GM13977 (cell line): ENCODE measurements around the gene VDAC1.

Experiments used
- DNase-seq: peaks from one replicate; pipeline ENCODE4 v3.0.0; 2012; ENCODE audit warnings: low spot score
- in situ Hi-C: fragments of 300-500 bp; cut with MboI; formaldehyde crosslinking; loops from one replicate; pipeline ENCODE4 v1.12.0; 2022; ENCODE audit warnings: low sequenced_read_pairs, low pct_unique_long_range_greater_than_20kb, mixed read lengths, inconsistent platforms; ENCODE audit not compliant: unreplicated experiment
- TF ChIP-seq, protein P1 (sequence below): IDR thresholded peaks from 2 replicates; pipeline ENCODE4 v1.5.1; 2012; ENCODE audit warnings: mild to moderate bottlenecking, control low read depth; ENCODE audit not compliant: insufficient read depth; ENCODE audit errors: extremely low read depth, missing control alignments

VDAC1 gene

DNA sequence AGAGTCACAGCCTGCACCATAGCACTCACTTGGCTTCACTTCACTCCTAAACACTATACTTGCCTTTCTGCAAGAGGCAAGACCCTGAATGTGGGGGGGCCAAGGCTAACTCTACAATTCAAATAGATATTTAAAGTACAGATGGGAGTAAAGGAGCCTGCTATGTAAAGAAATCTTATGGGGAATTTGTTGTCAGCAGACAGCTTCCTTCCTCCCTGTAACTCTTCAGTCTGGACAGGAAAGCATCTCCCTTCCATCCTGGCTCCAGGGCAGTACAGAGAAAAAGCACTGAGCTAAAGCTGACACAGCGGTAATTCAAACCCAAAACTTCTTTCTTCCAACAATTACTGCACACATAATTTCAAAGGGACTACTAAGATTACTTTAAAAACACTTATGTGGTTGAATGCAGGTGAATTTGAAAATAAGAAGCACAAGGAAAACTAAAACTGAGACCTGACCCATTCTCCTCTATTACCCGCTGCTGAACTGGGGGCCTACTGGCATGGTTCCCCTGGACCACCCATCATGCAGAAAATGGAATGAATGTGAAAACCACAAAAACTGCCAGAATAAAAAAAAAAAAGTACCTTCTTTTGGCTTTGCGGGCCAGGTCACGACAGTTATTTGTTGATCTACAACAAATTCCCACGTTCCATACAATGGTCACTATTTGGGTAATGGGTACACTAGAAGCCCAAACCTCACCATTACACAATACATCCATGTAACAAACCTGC, 13.4 kb downstream of the VDAC1 start:
- TF ChIP-seq, protein P1, sequence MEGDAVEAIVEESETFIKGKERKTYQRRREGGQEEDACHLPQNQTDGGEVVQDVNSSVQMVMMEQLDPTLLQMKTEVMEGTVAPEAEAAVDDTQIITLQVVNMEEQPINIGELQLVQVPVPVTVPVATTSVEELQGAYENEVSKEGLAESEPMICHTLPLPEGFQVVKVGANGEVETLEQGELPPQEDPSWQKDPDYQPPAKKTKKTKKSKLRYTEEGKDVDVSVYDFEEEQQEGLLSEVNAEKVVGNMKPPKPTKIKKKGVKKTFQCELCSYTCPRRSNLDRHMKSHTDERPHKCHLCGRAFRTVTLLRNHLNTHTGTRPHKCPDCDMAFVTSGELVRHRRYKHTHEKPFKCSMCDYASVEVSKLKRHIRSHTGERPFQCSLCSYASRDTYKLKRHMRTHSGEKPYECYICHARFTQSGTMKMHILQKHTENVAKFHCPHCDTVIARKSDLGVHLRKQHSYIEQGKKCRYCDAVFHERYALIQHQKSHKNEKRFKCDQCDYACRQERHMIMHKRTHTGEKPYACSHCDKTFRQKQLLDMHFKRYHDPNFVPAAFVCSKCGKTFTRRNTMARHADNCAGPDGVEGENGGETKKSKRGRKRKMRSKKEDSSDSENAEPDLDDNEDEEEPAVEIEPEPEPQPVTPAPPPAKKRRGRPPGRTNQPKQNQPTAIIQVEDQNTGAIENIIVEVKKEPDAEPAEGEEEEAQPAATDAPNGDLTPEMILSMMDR, result no peak
- in situ Hi-C loops, result no loop called here
- DNase-seq, result no peak

DNA sequence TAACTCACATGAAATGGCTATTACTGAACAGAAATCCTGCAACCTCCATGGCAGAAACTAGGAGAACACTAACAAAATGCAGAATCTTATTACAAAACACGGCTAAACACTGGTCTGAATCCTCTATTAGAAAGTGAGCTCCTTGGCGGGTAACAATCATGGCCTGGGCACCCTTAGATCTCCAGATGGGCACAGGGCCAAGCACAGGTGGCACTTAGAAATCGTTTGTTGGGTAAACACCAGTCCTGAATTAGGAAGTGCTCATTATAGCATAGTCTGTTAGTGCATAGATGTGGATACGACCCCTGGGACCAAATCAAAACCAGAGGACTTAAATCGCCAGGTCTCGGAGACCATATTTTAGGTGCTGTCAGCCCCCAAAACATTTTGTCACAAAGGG, 14.4 kb downstream of the VDAC1 start:
- DNase-seq, result no peak
- in situ Hi-C loops, result no loop called here

DNA sequence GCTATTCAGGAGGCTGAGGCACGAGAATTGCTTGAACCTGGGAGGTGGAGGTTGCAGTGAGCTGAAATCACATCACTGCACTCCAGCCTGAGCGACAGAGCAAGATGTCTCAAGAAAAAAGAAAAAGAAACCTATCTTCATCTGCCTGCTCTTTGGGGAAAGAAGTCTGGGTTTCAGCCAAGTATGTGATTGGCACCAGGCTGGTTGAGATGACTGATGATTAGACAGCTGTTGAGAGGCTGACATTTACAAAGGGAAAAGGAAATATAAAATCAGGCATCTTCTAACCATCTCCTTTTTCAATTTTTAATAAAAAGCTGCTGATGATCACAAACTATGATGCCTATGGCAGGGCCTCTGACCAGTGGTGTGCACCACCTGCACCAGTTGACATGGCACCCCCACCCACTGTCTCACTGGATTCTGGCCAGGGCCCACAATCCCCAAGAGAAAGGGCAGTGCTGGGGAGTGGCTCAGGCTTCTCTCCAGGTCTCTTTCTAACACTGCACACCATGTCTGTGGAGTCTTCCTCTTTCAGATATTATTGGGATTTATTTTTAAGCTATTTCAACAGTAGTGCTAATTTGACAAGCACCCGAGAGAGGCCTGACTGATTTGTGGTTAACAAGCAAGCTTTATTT, 19.1 kb downstream of the VDAC1 start:
- DNase-seq, result no peak
- in situ Hi-C loops, result no loop called here

More for the DNA sequence above, 14.4 kb downstream of the VDAC1 start:
- TF ChIP-seq, protein P1, result no peak

DNA sequence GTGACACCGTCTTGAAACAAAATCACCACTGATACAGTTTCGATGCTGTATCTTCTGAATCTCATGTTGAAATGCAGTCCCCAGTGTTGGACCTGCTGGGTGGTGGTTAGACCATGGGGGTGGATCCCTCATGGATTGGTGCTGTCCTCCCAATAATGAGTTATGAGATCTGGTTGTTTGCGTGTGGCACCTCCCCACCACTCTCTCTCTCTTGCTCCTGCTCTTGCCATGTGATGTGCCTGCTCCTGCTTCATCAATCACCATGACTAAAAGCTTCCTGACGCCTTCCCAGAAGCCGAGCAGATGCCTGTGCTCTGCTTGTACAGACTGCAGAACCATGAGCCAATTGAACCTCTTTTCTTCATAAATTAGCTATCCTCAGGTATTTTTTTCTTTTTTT, 21.1 kb downstream of the VDAC1 start:
- TF ChIP-seq, protein P1, result no peak
- DNase-seq, result no peak
- in situ Hi-C loops, result no loop called here

More for the DNA sequence above, 19.1 kb downstream of the VDAC1 start:
- TF ChIP-seq, protein P1, result no peak

DNA sequence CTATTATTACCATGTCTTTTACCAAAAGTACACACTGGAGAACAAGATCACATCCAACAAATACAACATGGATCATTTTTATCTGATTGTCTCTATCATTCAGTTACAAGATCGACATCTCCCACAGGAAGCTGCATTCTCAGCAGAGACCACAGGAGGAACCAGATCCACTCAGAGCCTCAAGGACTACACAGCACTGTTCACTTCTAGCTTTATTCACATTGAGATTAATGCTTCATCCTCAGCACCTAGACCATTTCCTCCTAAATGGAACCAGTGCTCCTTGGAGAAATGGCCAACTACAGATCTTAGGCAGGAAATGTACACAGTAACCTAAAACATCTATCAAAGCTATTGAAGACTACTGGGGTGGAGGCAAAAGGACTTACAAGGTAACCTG, 23.1 kb downstream of the VDAC1 start:
- TF ChIP-seq, protein P1, result no peak
- in situ Hi-C loops, result no loop called here
- DNase-seq, result no peak

GRCh38 chr5:133980652-133981051, 24.1 kb downstream of the VDAC1 start:
- TF ChIP-seq, protein P1, result no peak
- DNase-seq, result no peak
- in situ Hi-C loops, result no loop called here
